ENCODE results near the gene SIRT6.

Gene SIRT6

DNA sequence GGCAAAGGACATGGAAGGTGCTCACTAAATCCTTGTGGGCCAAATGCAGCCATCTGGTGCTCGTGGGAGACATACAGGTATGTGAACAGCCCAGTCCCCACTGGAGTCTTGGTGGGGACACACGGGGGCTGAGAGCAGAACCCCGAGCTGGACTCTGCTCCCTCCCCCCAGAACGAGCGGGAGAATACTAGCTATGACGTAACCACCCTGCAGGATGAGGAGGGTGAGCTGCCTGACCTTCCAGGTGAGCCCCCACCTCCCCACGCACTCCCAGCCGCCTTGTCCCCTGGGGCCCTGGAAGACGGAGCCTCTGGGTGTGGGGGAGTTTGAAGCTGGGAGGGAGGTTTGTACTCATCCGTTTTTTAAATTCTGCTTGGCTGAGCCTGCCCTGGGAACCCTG, 33.4 kb upstream of the SIRT6 start:
- Mint-ChIP-seq H3K4me3 (no peak overlapping the region), H3K9me3 (peaks cover 0 to 5% of the 10 kb centered on the region in 2 donors), H3K27ac (no peak overlapping the region), H3K36me3 (no peaks in the 10 kb centered on the region), H3K4me1 (peaks cover 5% of the 10 kb centered on the region in 2 donors), H3K27me3 (peaks cover 6 to 14% of the 10 kb centered on the region in 2 donors)
- ATAC-seq (replicated peaks) (no peak), DNase-seq (no peak)

- Mint-ChIP-seq H3K36me3 (no peaks in the 10 kb centered on the region), H3K4me1 (peaks cover 5% of the 10 kb centered on the region in 2 donors), H3K9me3 (peaks cover 0 to 5% of the 10 kb centered on the region in 2 donors), H3K27me3 (peaks cover 10 to 21% of the 10 kb centered on the region in 2 donors), H3K27ac (no peak overlapping the region), H3K4me3 (no peak overlapping the region)
- no peak for ATAC-seq (replicated peaks)
- DNase-seq = no peak
Observed at GRCh38 chr19:4213116-4213515, 30.8 kb upstream of the SIRT6 start.

GRCh38 chr19:4210166-4210731, 27.9 kb upstream of the SIRT6 start:
- Mint-ChIP-seq H3K27me3 (peaks cover 13 to 21% of the 10 kb centered on the region in 2 donors), H3K36me3 (no peaks in the 10 kb centered on the region), H3K4me1 (peaks cover 5% of the 10 kb centered on the region in 2 donors), H3K4me3 (no peak overlapping the region), H3K9me3 (no peaks in the 10 kb centered on the region), H3K27ac (no peak overlapping the region)
- ATAC-seq (replicated peaks) (no peak), DNase-seq (no peak)

- peaks cover 13 to 21% of the 10 kb centered on the region in 2 donors for H3K27me3 Mint-ChIP-seq
- no peaks in the 10 kb centered on the region for H3K9me3 Mint-ChIP-seq
- no peak overlapping the region for H3K27ac Mint-ChIP-seq
- H3K4me3 Mint-ChIP-seq = no peak overlapping the region
- no peaks in the 10 kb centered on the region for H3K36me3 Mint-ChIP-seq
- no peak for DNase-seq
- H3K4me1 Mint-ChIP-seq = peaks cover 3 to 8% of the 10 kb centered on the region in 2 donors
- ATAC-seq (replicated peaks) = no peak
Observed at GRCh38 chr19:4208385-4209094, 26.2 kb upstream of the SIRT6 start.

GRCh38 chr19:4206818-4207484, 24.6 kb upstream of the SIRT6 start:
- H3K27me3 Mint-ChIP-seq = peaks cover 10% of the 10 kb centered on the region in 2 donors

DNA sequence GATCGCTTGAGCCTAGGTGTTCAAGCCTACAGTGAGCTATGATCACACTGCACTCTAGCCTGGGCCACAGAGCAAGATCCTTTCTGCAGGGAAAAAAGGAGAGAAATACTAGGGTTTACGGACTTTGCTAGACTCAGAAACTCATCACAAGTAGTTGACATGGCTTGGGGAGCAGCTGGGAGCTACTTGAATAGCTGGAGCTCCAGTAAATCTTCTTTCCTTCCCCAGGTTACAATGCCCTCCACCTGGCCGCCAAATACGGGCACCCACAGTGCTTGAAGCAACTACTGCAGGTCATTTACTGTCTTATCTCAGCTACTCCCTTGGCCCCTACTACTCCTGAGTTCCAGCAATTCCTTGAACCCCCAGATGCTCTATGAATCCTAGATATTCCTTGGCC, 19.4 kb upstream of the SIRT6 start:
- Mint-ChIP-seq H3K36me3 (peaks cover 10% of the 10 kb centered on the region in 2 donors), H3K4me3 (no peak overlapping the region), H3K27me3 (peaks cover 29 to 41% of the 10 kb centered on the region in 2 donors), H3K27ac (no peak overlapping the region), H3K9me3 (peaks cover 11 to 12% of the 10 kb centered on the region in 2 donors), H3K4me1 (peaks cover 13 to 20% of the 10 kb centered on the region in 2 donors)
- DNase-seq (no peak), ATAC-seq (replicated peaks) (no peak)

More at GRCh38 chr19:4206818-4207484, 24.6 kb upstream of the SIRT6 start:
- peaks cover 5 to 8% of the 10 kb centered on the region in 2 donors for H3K4me1 Mint-ChIP-seq
- no peaks in the 10 kb centered on the region for H3K9me3 Mint-ChIP-seq
- H3K27ac Mint-ChIP-seq = no peak overlapping the region
- ATAC-seq (replicated peaks) (peak in 1 of 2 donors; percentile 23), DNase-seq (no peak)
- H3K36me3 Mint-ChIP-seq = no peaks in the 10 kb centered on the region
- no peak overlapping the region for H3K4me3 Mint-ChIP-seq

GRCh38 chr19:4200940-4201542, 18.7 kb upstream of the SIRT6 start:
- H3K27ac Mint-ChIP-seq = no peak overlapping the region
- DNase-seq (no peak), ATAC-seq (replicated peaks) (no peak)
- peaks cover 13 to 20% of the 10 kb centered on the region in 2 donors for H3K4me1 Mint-ChIP-seq
- H3K27me3 Mint-ChIP-seq = peaks cover 35 to 48% of the 10 kb centered on the region in 2 donors
- peaks cover 11 to 12% of the 10 kb centered on the region in 2 donors for H3K9me3 Mint-ChIP-seq
- peaks cover 10% of the 10 kb centered on the region in 2 donors for H3K36me3 Mint-ChIP-seq
- H3K4me3 Mint-ChIP-seq = no peak overlapping the region

GRCh38 chr19:4199699-4200293, 17.4 kb upstream of the SIRT6 start:
- H3K4me1 Mint-ChIP-seq = peaks cover 13 to 19% of the 10 kb centered on the region in 2 donors
- H3K9me3 Mint-ChIP-seq = peaks cover 11 to 12% of the 10 kb centered on the region in 2 donors
- H3K4me3 Mint-ChIP-seq = no peak overlapping the region
- H3K27ac Mint-ChIP-seq = no peak overlapping the region
- no peak for DNase-seq
- H3K36me3 Mint-ChIP-seq = peaks cover 10% of the 10 kb centered on the region in 2 donors
- no peak for ATAC-seq (replicated peaks)
- peaks cover 47 to 61% of the 10 kb centered on the region in 2 donors for H3K27me3 Mint-ChIP-seq

DNA sequence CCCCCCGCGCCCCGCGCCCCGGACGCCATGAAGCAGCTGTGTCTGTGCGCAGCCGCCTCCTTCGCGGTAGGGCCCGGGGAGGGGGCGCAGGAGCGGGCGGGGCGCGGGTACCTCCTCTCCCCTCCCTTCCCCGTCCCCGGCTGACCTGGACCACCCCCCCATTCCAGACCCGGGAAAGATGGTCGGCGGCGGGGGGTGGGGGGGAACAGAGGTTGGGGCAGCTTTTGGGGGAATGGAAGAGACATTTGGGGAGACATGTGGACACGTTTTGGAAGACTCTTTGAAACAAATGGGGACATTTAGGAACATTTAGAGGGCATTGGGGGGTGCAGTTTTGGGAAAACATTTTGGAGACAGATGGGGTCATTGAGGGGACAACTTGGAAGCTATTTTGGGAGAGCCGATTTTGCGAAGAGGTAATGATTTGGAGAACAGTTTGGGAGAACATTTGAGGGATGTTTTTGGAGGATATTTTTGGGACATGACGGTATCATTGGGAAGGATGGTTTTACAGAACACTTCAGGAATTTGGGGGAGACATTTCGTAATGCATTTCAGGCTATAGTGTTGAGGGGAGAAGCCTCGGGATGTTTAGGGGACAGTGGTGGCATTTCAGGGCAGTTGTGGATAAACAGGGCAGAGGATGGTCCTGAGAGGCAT, 16.2 kb upstream of the SIRT6 start:
- Mint-ChIP-seq H3K9me3 (peaks cover 11 to 12% of the 10 kb centered on the region in 2 donors), H3K27me3 (peaks cover 55 to 71% of the 10 kb centered on the region in 2 donors), H3K27ac (peak overlapping the region; percentile 6), H3K36me3 (peaks cover 10 to 14% of the 10 kb centered on the region in 2 donors), H3K4me3 (no peak overlapping the region), H3K4me1 (peaks cover 11 to 12% of the 10 kb centered on the region in 2 donors)
- ATAC-seq (replicated peaks) = no peak
- DNase-seq = no peak

DNA sequence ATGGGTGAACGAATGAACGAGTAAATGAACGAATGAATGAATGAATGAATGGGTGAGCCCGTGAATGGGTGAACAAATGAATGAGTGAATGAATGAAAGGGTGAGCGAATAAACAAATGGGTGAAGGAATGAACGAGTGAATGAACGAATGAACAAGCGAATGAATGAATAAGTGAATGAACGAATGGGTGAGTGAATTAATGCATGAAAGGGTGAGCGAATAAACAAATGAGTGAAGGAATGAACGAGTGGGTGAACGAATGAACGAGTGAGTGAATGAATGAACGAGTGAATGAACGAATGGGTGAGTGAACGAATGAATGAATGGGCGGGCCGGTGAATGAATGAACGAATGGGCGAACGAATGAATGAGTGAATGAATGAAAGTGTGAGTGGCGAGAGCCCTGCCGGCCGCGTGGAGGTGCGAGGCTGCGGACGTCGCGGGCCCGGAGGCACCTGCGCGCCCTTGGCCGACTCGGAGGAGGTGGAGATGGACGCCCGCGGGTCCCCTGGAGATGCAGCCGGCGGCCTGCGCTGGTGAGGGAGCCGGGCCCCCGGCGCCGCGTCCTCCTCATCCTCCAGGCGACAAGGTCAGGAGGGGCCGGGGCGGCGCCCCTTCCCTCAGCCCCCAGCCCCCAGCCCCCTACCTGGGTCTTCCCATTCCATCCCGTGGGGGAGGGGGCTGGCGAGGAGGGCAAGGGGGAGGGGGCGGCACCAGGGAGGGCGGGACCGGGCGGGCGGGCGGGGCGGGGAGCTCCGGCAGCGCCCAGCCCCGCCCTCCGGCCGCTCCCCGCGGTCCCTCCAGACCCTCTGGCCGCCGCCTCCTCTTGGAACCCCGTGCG, 15.5 kb upstream of the SIRT6 start:
- Mint-ChIP-seq H3K9me3 (peaks cover 11 to 12% of the 10 kb centered on the region in 2 donors), H3K27ac (peak overlapping the region; percentile 72), H3K4me1 (peaks cover 9 to 12% of the 10 kb centered on the region in 2 donors), H3K36me3 (peaks cover 10 to 14% of the 10 kb centered on the region in 2 donors), H3K4me3 (peak overlapping the region; percentile 29 to 73), H3K27me3 (peaks cover 60 to 78% of the 10 kb centered on the region in 2 donors)
- DNase-seq (no peak), ATAC-seq (replicated peaks) (peak; percentile 42 to 56)

- Mint-ChIP-seq H3K27me3 (peaks cover 60 to 83% of the 10 kb centered on the region in 2 donors), H3K36me3 (peaks cover 10 to 14% of the 10 kb centered on the region in 2 donors), H3K4me1 (peaks cover 9 to 12% of the 10 kb centered on the region in 2 donors), H3K9me3 (peaks cover 11 to 12% of the 10 kb centered on the region in 2 donors), H3K4me3 (peak overlapping the region; percentile 29 to 73), H3K27ac (peak overlapping the region; percentile 72)
- ATAC-seq (replicated peaks) = no peak
- no peak for DNase-seq
Observed at GRCh38 chr19:4197228-4197624, 14.9 kb upstream of the SIRT6 start.

DNA sequence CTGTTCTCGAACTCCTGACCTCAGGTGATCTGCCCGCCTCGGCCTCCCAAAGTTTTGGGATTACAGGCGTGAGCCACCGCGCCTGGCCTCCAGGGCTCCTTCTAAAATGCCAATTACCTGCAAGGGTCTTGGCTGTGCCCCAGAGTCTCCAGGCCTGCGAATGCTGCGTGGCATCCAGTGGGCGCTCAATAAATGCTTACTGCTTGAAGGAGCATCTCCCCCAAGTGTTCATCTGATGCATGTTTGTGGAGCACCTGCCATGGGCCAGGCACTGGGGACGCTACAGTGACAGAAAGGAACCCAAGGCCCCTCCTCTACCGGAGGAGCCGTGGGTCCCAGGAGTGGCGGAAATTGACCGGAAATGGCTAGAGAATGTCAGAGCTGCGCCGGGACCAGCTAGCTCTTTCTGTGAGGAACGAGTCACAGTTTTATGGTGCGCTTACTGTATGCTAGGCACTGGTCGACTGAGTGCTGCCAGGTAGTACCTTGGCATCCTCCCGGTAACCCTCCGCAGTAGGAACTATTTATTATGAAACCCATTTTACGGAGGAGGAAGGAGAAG, 14.3 kb upstream of the SIRT6 start:
- H3K27ac Mint-ChIP-seq = peak overlapping the region; percentile 72

More for the DNA sequence above, 14.3 kb upstream of the SIRT6 start:
- H3K4me1 Mint-ChIP-seq = peaks cover 9 to 12% of the 10 kb centered on the region in 2 donors
- peaks cover 10 to 14% of the 10 kb centered on the region in 2 donors for H3K36me3 Mint-ChIP-seq
- DNase-seq = no peak
- peaks cover 60 to 84% of the 10 kb centered on the region in 2 donors for H3K27me3 Mint-ChIP-seq
- no peak for ATAC-seq (replicated peaks)
- peak overlapping the region; percentile 29 to 73 for H3K4me3 Mint-ChIP-seq
- peaks cover 11 to 12% of the 10 kb centered on the region in 2 donors for H3K9me3 Mint-ChIP-seq

Data from stimulated activated naive B cell treated with anti-CD40 and anti-IgM and Interleukin-4, amounts not matched to agents 10 μg/mL and 1 μg/mL and 100 μg/mL, for 72 hours (primary cell).